Measurements from ENCODE around the gene PROS1. TPM values are rescaled to one million over a fixed set of nuclear protein-coding genes. Genes with fewer than 3 reads are reported as not detected.

The PROS1 gene
- total and polyA plus RNA-seq, 10 of the 15 experiments (the other 5 are each of a cell fraction or from before 2014, with no cell fraction given) = 0.10 TPM; not detected in 9

DNA sequence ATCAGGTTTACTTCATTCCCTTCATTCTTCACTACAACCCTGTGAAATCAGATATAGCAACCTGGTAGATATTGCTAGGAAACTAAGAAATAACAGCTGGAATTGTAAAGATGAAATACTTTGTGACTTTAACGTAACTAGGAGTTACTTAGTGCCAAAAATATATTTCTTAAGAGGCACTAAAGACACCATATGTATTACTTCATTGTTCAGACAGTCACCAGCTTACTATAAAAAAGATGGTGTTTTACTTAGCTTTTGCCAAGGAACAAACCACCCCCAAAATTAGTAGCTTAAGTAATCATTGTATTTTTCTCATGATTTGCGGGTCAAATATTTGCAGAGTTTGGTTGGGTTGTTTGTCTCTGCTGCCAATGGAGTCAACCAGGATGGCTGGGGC is 62.5 kb downstream of the PROS1 start (continued):
- TF ChIP-seq, protein P1, sequence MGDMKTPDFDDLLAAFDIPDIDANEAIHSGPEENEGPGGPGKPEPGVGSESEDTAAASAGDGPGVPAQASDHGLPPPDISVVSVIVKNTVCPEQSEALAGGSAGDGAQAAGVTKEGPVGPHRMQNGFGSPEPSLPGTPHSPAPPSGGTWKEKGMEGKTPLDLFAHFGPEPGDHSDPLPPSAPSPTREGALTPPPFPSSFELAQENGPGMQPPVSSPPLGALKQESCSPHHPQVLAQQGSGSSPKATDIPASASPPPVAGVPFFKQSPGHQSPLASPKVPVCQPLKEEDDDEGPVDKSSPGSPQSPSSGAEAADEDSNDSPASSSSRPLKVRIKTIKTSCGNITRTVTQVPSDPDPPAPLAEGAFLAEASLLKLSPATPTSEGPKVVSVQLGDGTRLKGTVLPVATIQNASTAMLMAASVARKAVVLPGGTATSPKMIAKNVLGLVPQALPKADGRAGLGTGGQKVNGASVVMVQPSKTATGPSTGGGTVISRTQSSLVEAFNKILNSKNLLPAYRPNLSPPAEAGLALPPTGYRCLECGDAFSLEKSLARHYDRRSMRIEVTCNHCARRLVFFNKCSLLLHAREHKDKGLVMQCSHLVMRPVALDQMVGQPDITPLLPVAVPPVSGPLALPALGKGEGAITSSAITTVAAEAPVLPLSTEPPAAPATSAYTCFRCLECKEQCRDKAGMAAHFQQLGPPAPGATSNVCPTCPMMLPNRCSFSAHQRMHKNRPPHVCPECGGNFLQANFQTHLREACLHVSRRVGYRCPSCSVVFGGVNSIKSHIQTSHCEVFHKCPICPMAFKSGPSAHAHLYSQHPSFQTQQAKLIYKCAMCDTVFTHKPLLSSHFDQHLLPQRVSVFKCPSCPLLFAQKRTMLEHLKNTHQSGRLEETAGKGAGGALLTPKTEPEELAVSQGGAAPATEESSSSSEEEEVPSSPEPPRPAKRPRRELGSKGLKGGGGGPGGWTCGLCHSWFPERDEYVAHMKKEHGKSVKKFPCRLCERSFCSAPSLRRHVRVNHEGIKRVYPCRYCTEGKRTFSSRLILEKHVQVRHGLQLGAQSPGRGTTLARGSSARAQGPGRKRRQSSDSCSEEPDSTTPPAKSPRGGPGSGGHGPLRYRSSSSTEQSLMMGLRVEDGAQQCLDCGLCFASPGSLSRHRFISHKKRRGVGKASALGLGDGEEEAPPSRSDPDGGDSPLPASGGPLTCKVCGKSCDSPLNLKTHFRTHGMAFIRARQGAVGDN (IDR thresholded peaks at IDR 0.05) = no peak

- ChIA-PET RAD21 (ENCODE audit: unreplicated experiment) (no interaction called here), SMC1A (ENCODE audit: uncharacterized antibody, unreplicated experiment) (no interaction called here), CTCF (no interaction called here), POLR2A (no interaction called here)
- BruUV-seq (replicated peaks) = no TSS peak
- Histone ChIP-seq H2AFZ (ENCODE audit: control insufficient read depth, low read depth, low read length) (no peak overlapping the region), H3K79me2 (ENCODE audit: control insufficient read depth, insufficient read depth, low read length) (no peaks in the 10 kb centered on the region), H3K4me3 (no peak overlapping the region), H4K20me1 (ENCODE audit: control insufficient read depth, insufficient read depth) (no peaks in the 10 kb centered on the region), H3K9me3 (replicated peaks; ENCODE audit: control insufficient read depth, insufficient read depth, low read length) (no peaks in the 10 kb centered on the region; the same call in 2 of the 3 replicates), H3K27me3 (replicated peaks in 1 of 2; ENCODE audit: control insufficient read depth in 2 of 2, insufficient read depth in 2 of 2, low read length in 1 of 2) (no peaks in the 10 kb centered on the region), H3K9ac (ENCODE audit: control insufficient read depth, insufficient read depth, low read length) (no peak overlapping the region), H3K4me2 (ENCODE audit: control insufficient read depth, insufficient read depth) (no peak overlapping the region), H3K36me3 (ENCODE audit: control insufficient read depth in 2 of 2, insufficient read depth in 2 of 2, low read length in 1 of 2) (no peaks in the 10 kb centered on the region), H3K27ac (ENCODE audit: control insufficient read depth, insufficient read depth) (no peak overlapping the region), H3K4me1 (ENCODE audit: control insufficient read depth, insufficient read depth, low read length) (no peaks in the 10 kb centered on the region)
- DNase-seq (ENCODE audit: low read depth, low spot score) = no peak
- in situ Hi-C loops (cut with MboI) = no loop called here
- intact Hi-C loops (cut with micrococcal nuclease; ENCODE audit: unreplicated experiment) = no loop called here
- no peak for ATAC-seq
- FAIRE-seq = no peak
- no peak for TF ChIP-seq TAF1 (IDR thresholded peaks at IDR 0.05; ENCODE audit: borderline replicate concordance, low read depth, low read length)
- no peak for TF ChIP-seq SPI1 (IDR thresholded peaks at IDR 0.05; ENCODE audit: borderline replicate concordance, insufficient read depth, low read depth, low read length)
- no peak for TF ChIP-seq CHD1 (IDR thresholded peaks at IDR 0.05; ENCODE audit: low read depth, low read length)
- TF ChIP-seq SMC3 (IDR thresholded peaks at IDR 0.05; ENCODE audit: borderline replicate concordance, low read length) = no peak
- TF ChIP-seq MTA3 (IDR thresholded peaks at IDR 0.05; ENCODE audit: borderline replicate concordance, low read length) = no peak
- no peak for TF ChIP-seq POLR2AphosphoS5 (IDR thresholded peaks at IDR 0.05; ENCODE audit: low read length)
- no peak for TF ChIP-seq CUX1 (IDR thresholded peaks at IDR 0.05; ENCODE audit: insufficient replicate concordance, low read depth, low read length)
- no peak for TF ChIP-seq ETV6 (conservative IDR thresholded peaks at IDR 0.05 in 1 of 2, IDR thresholded peaks at IDR 0.05 in 1 of 2; ENCODE audit: borderline replicate concordance in 1 of 2, low read depth in 1 of 2)
- no peak for TF ChIP-seq SUZ12 (IDR thresholded peaks at IDR 0.05; ENCODE audit: unreplicated experiment)
- TF ChIP-seq CREM (IDR thresholded peaks at IDR 0.05; ENCODE audit: low read depth) = no peak
- TF ChIP-seq SRF (IDR thresholded peaks at IDR 0.05; ENCODE audit: low read depth in 2 of 2, low read length in 2 of 2) = no peak
- TF ChIP-seq JUND (IDR thresholded peaks at IDR 0.05; ENCODE audit: low read depth, low read length) = no peak
These were observed 63.6 kb downstream of the PROS1 start for GRCh38 chr3:93910097-93910496.

Measured in GM12878 (cell line).